H9 (cell line): ENCODE results near the gene LPGAT1. TPM values are rescaled to one million over a fixed set of nuclear protein-coding genes. Genes with fewer than 3 reads are reported as not detected.

Experiments
- DNase-seq: peaks from one replicate; pipeline ENCODE4 v3.0.0-alpha.2; 2017
- H2AFZ ChIP-seq: one replicate; pipeline ENCODE4 v1.6.1; 2013; ENCODE audit warnings: mild to moderate bottlenecking, low read length, control low read depth, moderate library complexity
- H2AK5ac ChIP-seq: 2 replicates; pipeline ENCODE4 v1.6.1; 2013; ENCODE audit warnings: low read length, control low read depth, mixed read lengths; ENCODE audit not compliant: insufficient read length
- H2BK120ac ChIP-seq: one replicate; pipeline ENCODE4 v1.6.1; 2013; ENCODE audit warnings: low read depth, mild to moderate bottlenecking, low read length, control low read depth, inconsistent platforms; ENCODE audit not compliant: poor library complexity, severe bottlenecking
- H2BK12ac ChIP-seq: 2 replicates; pipeline ENCODE4 v1.6.1; 2013; ENCODE audit warnings: low read length, control low read depth, mixed read lengths, low read depth; ENCODE audit not compliant: insufficient read length
- H2BK15ac ChIP-seq: 2 replicates; pipeline ENCODE4 v1.6.1; 2013; ENCODE audit warnings: low read depth, low read length, control low read depth
- H2BK20ac ChIP-seq: one replicate; pipeline ENCODE4 v1.6.1; 2013; ENCODE audit warnings: low read depth, mild to moderate bottlenecking, low read length, control low read depth, inconsistent platforms; ENCODE audit not compliant: poor library complexity, severe bottlenecking
- H2BK5ac ChIP-seq: 2 replicates; pipeline ENCODE4 v1.6.1; 2013; ENCODE audit warnings: low read length, control low read depth, mixed read lengths; ENCODE audit not compliant: insufficient read length
- H3K14ac ChIP-seq: 2 replicates; pipeline ENCODE4 v1.6.1; 2013; ENCODE audit warnings: low read length, control low read depth; ENCODE audit not compliant: insufficient read depth
- H3K18ac ChIP-seq: 2 replicates; pipeline ENCODE4 v1.6.1; 2013; ENCODE audit warnings: low read depth, mild to moderate bottlenecking, mixed read lengths, low read length, control low read depth; ENCODE audit not compliant: insufficient read length
- H3K23ac ChIP-seq: 2 replicates; pipeline ENCODE4 v1.6.1; 2013; ENCODE audit warnings: low read length, control low read depth, mixed read lengths, low read depth; ENCODE audit not compliant: insufficient read length
- H3K23me2 ChIP-seq: 2 replicates; pipeline ENCODE4 v1.6.1; 2013; ENCODE audit warnings: low read depth, mild to moderate bottlenecking, mixed read lengths, low read length, control low read depth; ENCODE audit not compliant: insufficient read length, poor library complexity, severe bottlenecking
- H3K27ac ChIP-seq: 2 replicates; pipeline ENCODE4 v1.5.1; 2013; ENCODE audit warnings: low read length, control low read depth, mixed read lengths, low read depth; ENCODE audit not compliant: insufficient read length
- H3K27me3 ChIP-seq: 2 replicates; pipeline ENCODE4 v1.6.1; 2013; ENCODE audit warnings: low read length, control low read depth, inconsistent platforms; ENCODE audit not compliant: insufficient read depth
- H3K4ac ChIP-seq: 2 replicates; pipeline ENCODE4 v1.6.1; 2013; ENCODE audit warnings: low read depth, mild to moderate bottlenecking, control low read depth, inconsistent platforms, low read length, moderate library complexity
- H3K4me1 ChIP-seq: 2 replicates; pipeline ENCODE4 v1.6.1; 2013; ENCODE audit warnings: low read length, control low read depth, inconsistent platforms; ENCODE audit not compliant: insufficient read depth
- H3K4me2 ChIP-seq: 2 replicates; pipeline ENCODE4 v1.6.1; 2013; ENCODE audit warnings: low read length, control low read depth, mixed read lengths; ENCODE audit not compliant: insufficient read length, insufficient read depth
- H3K56ac ChIP-seq: 2 replicates; pipeline ENCODE4 v1.6.1; 2013; ENCODE audit warnings: low read depth, mild to moderate bottlenecking, mixed read lengths, low read length, control low read depth; ENCODE audit not compliant: insufficient read length
- H3K79me1 ChIP-seq: 2 replicates; pipeline ENCODE4 v1.6.1; 2013; ENCODE audit warnings: low read depth, mild to moderate bottlenecking, moderate library complexity, low read length, control low read depth, inconsistent platforms; ENCODE audit not compliant: insufficient read depth, poor library complexity, severe bottlenecking
- H3K79me2 ChIP-seq: 2 replicates; pipeline ENCODE4 v1.6.1; 2013; ENCODE audit warnings: low read length, control low read depth, inconsistent platforms; ENCODE audit not compliant: insufficient read depth
- H3K9ac ChIP-seq: 2 replicates; pipeline ENCODE4 v1.6.1; 2013; ENCODE audit warnings: low read length, control low read depth, mixed read lengths; ENCODE audit not compliant: insufficient read length; ENCODE audit errors: extremely low read depth
- H3K9me3 ChIP-seq: one replicate; pipeline ENCODE4 v1.6.1; 2013; ENCODE audit warnings: low read depth, low read length, inconsistent platforms; ENCODE audit not compliant: control insufficient read depth
- H3T11ph ChIP-seq: one replicate; pipeline ENCODE4 v1.6.1; 2013; ENCODE audit warnings: mild to moderate bottlenecking, low read length, control low read depth, inconsistent platforms
- H4K20me1 ChIP-seq: one replicate; pipeline ENCODE4 v1.6.1; 2013; ENCODE audit not compliant: control insufficient read depth, insufficient read length, insufficient read depth
- H4K5ac ChIP-seq: 2 replicates; pipeline ENCODE4 v1.6.1; 2013; ENCODE audit warnings: low read depth, mild to moderate bottlenecking, mixed read lengths, low read length, control low read depth; ENCODE audit not compliant: insufficient read length
- H4K8ac ChIP-seq: replicated peaks from 2 replicates; pipeline ENCODE4 v1.6.1; 2013; ENCODE audit warnings: low read length, control low read depth, mixed read lengths, low read depth; ENCODE audit not compliant: insufficient read length
- H4K91ac ChIP-seq: 2 replicates; pipeline ENCODE4 v1.6.1; 2013; ENCODE audit warnings: low read depth, mild to moderate bottlenecking, moderate library complexity, mixed read lengths, low read length, control low read depth; ENCODE audit not compliant: insufficient read length
- H3K27ac Mint-ChIP-seq, 3 experiments: 2 replicates in 2 of 3; 3 replicates in 1 of 3; pipeline ENCODE4 v1.8.0; 2020 to 2021; ENCODE audit warnings: mixed read lengths in 3 of 3, mild to moderate bottlenecking in 1 of 3, moderate library complexity in 1 of 3
- H3K27me3 Mint-ChIP-seq: 2 replicates; pipeline ENCODE4 v1.8.0; 2021; ENCODE audit warnings: low read depth, mild to moderate bottlenecking, moderate library complexity, mixed read lengths
- H3K36me3 Mint-ChIP-seq, 3 experiments: 2 replicates in 2 of 3; 3 replicates in 1 of 3; pipeline ENCODE4 v1.8.0; 2020 to 2021; ENCODE audit warnings: low read depth in 3 of 3, mixed read lengths in 3 of 3; ENCODE audit not compliant: insufficient read depth in 1 of 3
- H3K4me1 Mint-ChIP-seq, 2 experiments: 2 replicates each; pipeline ENCODE4 v1.8.0; 2020; ENCODE audit warnings: mixed read lengths in 2 of 2
- H3K4me3 Mint-ChIP-seq, 2 experiments: 2 replicates in 1 of 2; 3 replicates in 1 of 2; pipeline ENCODE4 v1.8.0; 2020 to 2021; ENCODE audit warnings: mild to moderate bottlenecking in 2 of 2, mixed read lengths in 2 of 2, moderate library complexity in 1 of 2
- H3K9me3 Mint-ChIP-seq, 2 experiments: 2 replicates in 1 of 2; 3 replicates in 1 of 2; pipeline ENCODE4 v1.8.0; 2020; ENCODE audit warnings: mild to moderate bottlenecking in 2 of 2, mixed read lengths in 2 of 2, moderate library complexity in 1 of 2
- WGBS: extraction: QIAGEN DNeasy Blood & Tissue Kit; methylation state at CpG from one replicate; pipeline ENCODE4 v1.1.7; 2013; ENCODE audit warnings: missing lambda C conversion rate, low lambda C conversion rate, mixed read lengths; ENCODE audit not compliant: insufficient read length; ENCODE audit errors: extremely low coverage; 5-methylcytosine and 5-hydroxymethylcytosine counted together
- total RNA-seq: library from RNA; stranded (reverse); gene quantifications from 2 replicates; pipeline ENCODE4 v1.2.1, GENCODE V29; 2021
- TF ChIP-seq, protein P1 (sequence below): fragments of 200-600 bp; sonication (generic); conservative IDR thresholded peaks from 3 replicates; pipeline ENCODE4 v1.8.0; 2021; ENCODE audit warnings: antibody characterized with exemption, mild to moderate bottlenecking

LPGAT1 gene
- total RNA-seq, 1 experiment from 2014 or later: 12.2 TPM

DNA sequence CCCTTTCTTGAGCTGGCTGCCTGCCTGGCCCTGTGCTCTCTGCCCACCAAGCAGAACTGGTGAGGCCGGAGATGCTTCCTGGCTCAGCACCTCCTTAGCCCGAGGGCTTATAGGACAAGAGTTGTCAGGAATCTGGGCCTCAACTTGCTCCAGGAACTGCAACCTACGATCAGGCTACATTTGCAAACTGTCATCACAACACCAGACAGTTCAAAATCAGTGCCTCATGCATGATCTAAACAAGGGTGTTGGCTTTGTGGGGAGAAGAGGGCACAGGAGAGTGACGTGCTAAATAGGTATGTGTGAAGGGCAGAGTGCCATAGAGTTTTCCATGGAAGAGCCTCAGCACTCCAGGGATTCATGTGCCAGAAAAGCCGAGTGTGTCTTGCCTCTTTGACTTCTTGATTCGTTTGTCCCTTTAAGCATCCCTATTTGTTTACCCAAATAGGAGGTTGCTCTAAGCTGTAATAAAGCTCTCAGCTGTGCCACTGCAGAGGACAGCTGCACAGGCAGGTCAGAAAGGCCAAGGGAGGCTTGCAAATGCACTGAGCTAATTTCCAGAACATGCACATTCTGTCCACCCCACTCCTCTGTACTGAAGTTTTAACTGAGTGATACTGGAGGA, 125.0 kb downstream of the LPGAT1 start:
- H2AK5ac ChIP-seq: no peak overlapping the region
- no peaks in the 10 kb centered on the region for H3K23me2 ChIP-seq
- no peak overlapping the region for H2AFZ ChIP-seq
- H3K4me1 ChIP-seq: no peaks in the 10 kb centered on the region; the same call in 1 of the 2 replicates
- Mint-ChIP-seq H3K9me3 (no peaks in the 10 kb centered on the region), H3K4me3 (no peak overlapping the region), H3K4me1 (peaks cover 3 to 6% of the 10 kb centered on the region in 2 experiments), H3K27ac (no peak overlapping the region), H3K36me3 (no peaks in the 10 kb centered on the region), H3K27me3 (peaks cover 28% of the 10 kb centered on the region)
- H3K18ac ChIP-seq: no peak overlapping the region
- no peaks in the 10 kb centered on the region; the same call in 1 of the 2 replicates for H3K27me3 ChIP-seq
- H3K56ac ChIP-seq: no peak overlapping the region
- H3K79me1 ChIP-seq: no peaks in the 10 kb centered on the region
- H3K9me3 ChIP-seq: no peaks in the 10 kb centered on the region
- H4K8ac ChIP-seq: no peak overlapping the region
- no peak overlapping the region for H2BK20ac ChIP-seq
- H3K4me2 ChIP-seq: no peak overlapping the region
- H3K23ac ChIP-seq: no peak overlapping the region
- H3K79me2 ChIP-seq: no peaks in the 10 kb centered on the region
- TF ChIP-seq, protein P1, sequence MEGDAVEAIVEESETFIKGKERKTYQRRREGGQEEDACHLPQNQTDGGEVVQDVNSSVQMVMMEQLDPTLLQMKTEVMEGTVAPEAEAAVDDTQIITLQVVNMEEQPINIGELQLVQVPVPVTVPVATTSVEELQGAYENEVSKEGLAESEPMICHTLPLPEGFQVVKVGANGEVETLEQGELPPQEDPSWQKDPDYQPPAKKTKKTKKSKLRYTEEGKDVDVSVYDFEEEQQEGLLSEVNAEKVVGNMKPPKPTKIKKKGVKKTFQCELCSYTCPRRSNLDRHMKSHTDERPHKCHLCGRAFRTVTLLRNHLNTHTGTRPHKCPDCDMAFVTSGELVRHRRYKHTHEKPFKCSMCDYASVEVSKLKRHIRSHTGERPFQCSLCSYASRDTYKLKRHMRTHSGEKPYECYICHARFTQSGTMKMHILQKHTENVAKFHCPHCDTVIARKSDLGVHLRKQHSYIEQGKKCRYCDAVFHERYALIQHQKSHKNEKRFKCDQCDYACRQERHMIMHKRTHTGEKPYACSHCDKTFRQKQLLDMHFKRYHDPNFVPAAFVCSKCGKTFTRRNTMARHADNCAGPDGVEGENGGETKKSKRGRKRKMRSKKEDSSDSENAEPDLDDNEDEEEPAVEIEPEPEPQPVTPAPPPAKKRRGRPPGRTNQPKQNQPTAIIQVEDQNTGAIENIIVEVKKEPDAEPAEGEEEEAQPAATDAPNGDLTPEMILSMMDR: no peak
- no peak for DNase-seq
- H2BK5ac ChIP-seq: no peak overlapping the region
- no peak overlapping the region for H2BK120ac ChIP-seq
- H3K27ac ChIP-seq: no peak overlapping the region
- no peak overlapping the region for H4K5ac ChIP-seq
- no CpG with 5 or more reads among the region's 6 CpGs for WGBS
- H3T11ph ChIP-seq: no peak overlapping the region
- no peaks in the 10 kb centered on the region for H4K20me1 ChIP-seq
- no peak overlapping the region for H3K9ac ChIP-seq
- no peak overlapping the region for H3K4ac ChIP-seq
- H2BK12ac ChIP-seq: no peak overlapping the region
- H2BK15ac ChIP-seq: no peak overlapping the region
- H4K91ac ChIP-seq: no peak overlapping the region
- H3K14ac ChIP-seq: no peak overlapping the region
